GM18517 (cell line): ENCODE data around the gene PDGFC.

Experiments used
- ATAC-seq: cut with Tn5 transposase; IDR thresholded peaks from one replicate; pipeline ENCODE4 v1.9.1; 2021; ENCODE audit warnings: mild to moderate bottlenecking, moderate library complexity; ENCODE audit not compliant: unreplicated experiment

PDGFC gene, protein sequence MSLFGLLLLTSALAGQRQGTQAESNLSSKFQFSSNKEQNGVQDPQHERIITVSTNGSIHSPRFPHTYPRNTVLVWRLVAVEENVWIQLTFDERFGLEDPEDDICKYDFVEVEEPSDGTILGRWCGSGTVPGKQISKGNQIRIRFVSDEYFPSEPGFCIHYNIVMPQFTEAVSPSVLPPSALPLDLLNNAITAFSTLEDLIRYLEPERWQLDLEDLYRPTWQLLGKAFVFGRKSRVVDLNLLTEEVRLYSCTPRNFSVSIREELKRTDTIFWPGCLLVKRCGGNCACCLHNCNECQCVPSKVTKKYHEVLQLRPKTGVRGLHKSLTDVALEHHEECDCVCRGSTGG

GRCh38 chr4:156971676-156972378, at the start of gene PDGFC:
Gene PDGFC (minus strand): TSS chr4:156971799. CDS start chr4:156970903, 896 bp downstream.
- ATAC-seq = no peak

GRCh38 chr4:157020882-157021281, 49.3 kb upstream of the PDGFC start:
- no peak for ATAC-seq

- ATAC-seq = no peak
Measured at GRCh38 chr4:157018920-157019490, 47.4 kb upstream of the PDGFC start.

DNA sequence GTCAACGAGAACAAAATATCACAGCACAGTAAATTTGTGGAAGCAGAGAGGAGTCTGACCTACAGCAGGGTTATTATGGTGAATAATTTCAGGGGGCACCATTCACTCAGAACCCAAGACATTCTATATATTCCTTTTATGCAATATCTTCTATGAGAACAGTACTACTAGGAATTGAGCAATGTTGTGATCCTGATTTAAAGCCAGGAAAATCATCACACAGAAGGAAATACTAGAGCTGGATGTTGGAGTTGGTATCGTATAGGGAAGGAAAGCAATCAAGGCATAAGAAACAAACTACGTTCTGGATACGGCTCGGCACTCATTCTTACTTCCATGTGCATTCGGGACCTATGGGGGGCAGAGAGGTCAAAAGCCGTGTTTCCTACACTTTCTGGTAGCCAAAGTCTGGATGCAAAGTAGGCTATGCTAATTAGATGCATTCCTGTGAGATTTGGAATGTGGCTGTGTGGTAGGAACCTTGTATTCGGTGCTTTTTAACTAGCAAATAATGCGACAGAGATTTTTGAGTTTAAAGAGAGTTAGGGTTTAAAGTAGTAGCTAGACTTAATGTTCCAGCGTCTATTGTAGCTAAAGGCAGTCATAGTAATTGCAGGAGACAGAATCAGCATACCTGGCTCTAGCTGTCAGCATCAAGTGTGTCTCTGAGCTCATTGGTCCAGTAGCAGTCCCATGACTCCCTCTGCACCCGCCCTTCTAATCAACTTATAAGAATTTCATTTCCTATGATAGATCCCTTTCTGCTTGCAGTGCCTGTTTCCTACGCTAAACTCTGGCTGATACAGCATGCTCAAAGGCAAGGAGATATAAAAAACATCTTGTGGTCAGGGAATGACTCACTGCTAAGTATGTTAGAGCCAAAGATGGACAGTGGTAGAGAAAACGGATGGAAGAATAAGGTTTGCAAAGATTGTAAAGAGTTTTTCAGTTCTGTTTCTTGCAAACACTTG, 43.3 kb upstream of the PDGFC start:
- ATAC-seq = no peak

GRCh38 chr4:157013656-157014055, 42.1 kb upstream of the PDGFC start:
- ATAC-seq = no peak

DNA sequence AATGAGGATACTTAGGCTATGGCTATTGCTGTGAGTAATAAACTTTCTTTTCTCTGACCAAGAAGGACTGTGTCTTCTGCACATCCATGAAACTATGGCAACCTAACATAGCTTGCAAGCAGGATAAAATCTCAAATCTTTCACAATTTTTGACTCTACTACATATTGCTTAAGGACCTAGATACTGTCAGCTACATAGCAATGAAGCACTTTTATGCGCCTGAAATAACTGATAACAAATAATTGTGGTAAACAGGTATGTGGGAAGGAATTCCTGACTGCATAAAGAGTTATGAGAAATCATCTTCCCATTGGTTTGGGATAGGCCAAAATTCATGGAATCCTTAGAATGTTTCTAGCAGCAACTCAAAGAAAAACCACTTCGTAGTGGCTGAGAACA, 41.2 kb upstream of the PDGFC start:
- ATAC-seq = no peak

DNA sequence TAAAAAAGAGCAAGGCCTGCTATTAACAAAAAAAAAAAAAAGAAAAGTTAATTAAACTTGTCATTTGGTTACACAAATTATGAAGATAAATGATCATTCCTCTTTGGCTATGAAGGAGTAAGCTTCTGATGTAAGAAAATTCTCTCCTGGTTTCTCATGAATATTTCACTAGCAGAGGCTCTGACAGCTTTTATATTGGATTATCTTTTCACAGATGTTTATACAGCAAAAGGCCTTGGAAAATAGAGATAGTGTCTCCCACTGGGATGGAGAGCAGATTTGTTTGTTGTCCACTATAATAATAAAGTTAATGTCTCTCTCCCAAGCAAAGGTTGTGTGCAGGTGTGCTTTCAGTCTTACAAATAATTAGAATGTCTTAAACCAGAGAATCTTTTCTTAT, 40.7 kb upstream of the PDGFC start:
- ATAC-seq = no peak

GRCh38 chr4:157010630-157011029, 39.0 kb upstream of the PDGFC start:
- no peak for ATAC-seq

- ATAC-seq = no peak
Measured at GRCh38 chr4:157005831-157006230, 34.2 kb upstream of the PDGFC start.

DNA sequence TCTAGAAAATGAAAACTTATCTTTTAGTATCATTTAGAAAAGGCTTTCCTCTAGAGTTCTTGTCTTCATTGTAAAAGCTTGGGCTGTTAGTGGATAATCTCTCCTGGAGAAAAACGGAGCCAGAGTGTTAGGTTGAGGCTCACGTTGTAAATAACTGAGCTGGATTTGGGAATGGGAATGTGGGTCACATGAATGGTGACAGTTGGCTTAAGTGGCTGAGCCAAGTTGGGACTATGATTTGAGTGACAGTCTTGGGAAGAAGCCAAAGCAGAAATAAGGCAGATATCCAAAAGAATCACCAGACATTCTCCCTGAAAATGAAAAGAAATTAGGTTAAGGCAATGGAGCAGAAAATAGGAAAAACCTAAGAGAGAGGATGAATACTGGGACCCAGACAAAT, 33.6 kb upstream of the PDGFC start:
- ATAC-seq = no peak

GRCh38 chr4:157004279-157005161, 32.9 kb upstream of the PDGFC start:
- ATAC-seq = no peak

GRCh38 chr4:156999175-156999517, 27.5 kb upstream of the PDGFC start:
- no peak for ATAC-seq

- ATAC-seq = no peak
Measured at GRCh38 chr4:156998500-156999174, 27.0 kb upstream of the PDGFC start.

DNA sequence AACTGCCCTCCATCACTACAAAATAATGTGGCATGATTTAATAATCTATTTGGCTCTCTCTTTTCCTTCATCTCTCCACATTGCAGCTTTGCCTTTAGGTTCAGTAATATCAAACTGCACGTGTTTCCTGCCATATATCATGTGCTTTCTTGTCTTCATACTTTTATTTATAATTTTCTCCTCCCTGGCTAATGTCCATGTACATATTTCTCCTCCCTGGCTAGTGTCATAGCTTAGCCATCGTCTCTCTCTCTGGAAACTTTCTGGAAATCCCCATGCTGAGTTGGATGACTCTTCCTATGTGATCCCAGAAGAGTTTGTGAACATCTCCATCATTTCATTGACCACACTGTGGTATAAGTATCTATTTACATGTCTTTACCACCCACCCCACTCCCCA, 21.3 kb upstream of the PDGFC start:
- ATAC-seq = no peak

GRCh38 chr4:156991161-156991560, 19.6 kb upstream of the PDGFC start:
- ATAC-seq = no peak

- no peak for ATAC-seq
Measured at GRCh38 chr4:156983366-156983765, 11.8 kb upstream of the PDGFC start.

DNA sequence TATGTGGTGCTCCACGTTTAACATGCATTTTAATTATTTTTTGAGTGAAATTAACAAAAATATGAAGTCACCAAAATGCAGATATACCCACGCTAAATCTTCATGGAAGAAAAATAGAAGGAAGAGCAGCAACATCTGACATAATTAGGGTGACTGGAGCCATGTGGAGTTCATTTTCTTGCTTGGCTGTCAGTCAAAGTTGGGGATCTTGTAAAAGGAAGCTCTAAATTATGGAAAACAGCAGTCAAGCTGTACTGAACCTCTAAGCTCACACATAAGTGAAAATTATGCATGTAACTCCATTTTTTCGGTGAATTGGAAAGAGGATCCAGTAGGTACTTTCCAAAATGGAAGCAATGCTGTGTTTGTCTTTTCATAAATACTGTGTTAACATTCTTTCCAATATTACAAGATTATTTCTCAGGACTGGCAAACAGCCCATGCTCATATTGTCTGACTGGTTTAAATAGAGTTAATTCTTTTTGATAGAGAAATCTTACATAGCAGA, 9.7 kb upstream of the PDGFC start:
- no peak for ATAC-seq

DNA sequence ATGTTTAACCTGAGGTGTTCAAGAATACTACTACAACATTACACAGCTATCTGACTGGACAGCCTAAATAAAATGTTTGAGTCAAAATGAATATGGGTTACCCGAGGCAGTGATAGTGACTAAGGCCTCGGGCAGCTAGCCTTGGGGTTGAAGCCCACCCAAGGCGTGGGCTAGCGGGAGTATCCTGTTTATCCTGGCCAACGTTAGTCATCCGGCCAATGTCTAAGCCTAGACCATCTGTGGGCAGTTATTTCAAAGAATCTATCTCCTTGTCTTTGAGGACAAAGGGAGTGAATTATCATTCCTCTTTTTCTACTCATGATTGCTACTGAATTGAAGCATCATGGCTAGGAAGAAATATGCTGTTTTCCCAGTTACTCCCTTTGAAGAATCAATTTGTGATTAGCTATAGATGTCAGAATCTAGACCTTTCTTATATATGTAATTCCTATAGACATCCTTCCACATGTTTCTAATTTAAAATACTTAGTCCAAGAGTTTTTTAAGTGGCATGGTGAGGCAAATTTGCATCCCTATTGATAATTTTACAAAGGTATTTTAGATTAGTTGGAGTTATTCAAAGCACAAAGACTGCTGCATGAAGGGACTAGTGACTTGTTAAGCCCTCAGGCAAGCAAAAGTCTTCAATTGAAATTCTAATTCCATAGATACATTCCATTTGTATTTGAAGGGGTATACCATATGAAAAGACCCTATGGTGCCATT, 6.0 kb upstream of the PDGFC start:
- no peak for ATAC-seq

DNA sequence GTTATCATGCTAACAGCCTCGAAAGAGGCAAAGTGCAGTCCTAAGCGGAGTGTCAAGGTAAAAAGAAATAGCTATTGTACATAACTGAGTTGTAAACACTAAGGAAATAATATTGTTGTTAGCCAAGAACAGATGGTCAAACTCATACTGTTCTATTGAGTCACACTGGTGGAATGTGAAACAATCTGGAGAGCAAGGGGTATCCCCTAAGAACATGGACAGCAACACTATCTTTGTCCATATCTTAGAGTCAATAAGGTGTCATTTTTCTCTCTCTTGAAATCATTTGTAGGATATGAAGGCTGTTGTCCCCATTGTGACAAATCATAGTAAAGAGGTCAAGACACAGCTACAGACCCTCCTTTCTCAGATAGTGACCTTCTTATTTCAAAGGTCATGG, 4.5 kb upstream of the PDGFC start:
- no peak for ATAC-seq
